ENCODE data around the gene SPDEF. TPM values are rescaled to one million over a fixed set of nuclear protein-coding genes. Genes with fewer than 3 reads are reported as not detected.

The SPDEF gene
- polyA plus RNA-seq, 3 donors, result 0.09 to 0.23 TPM; not detected in 1

GRCh38 chr6:34515473-34516387, 40.4 kb downstream of the SPDEF start:
- no peak for DNase-seq

DNA sequence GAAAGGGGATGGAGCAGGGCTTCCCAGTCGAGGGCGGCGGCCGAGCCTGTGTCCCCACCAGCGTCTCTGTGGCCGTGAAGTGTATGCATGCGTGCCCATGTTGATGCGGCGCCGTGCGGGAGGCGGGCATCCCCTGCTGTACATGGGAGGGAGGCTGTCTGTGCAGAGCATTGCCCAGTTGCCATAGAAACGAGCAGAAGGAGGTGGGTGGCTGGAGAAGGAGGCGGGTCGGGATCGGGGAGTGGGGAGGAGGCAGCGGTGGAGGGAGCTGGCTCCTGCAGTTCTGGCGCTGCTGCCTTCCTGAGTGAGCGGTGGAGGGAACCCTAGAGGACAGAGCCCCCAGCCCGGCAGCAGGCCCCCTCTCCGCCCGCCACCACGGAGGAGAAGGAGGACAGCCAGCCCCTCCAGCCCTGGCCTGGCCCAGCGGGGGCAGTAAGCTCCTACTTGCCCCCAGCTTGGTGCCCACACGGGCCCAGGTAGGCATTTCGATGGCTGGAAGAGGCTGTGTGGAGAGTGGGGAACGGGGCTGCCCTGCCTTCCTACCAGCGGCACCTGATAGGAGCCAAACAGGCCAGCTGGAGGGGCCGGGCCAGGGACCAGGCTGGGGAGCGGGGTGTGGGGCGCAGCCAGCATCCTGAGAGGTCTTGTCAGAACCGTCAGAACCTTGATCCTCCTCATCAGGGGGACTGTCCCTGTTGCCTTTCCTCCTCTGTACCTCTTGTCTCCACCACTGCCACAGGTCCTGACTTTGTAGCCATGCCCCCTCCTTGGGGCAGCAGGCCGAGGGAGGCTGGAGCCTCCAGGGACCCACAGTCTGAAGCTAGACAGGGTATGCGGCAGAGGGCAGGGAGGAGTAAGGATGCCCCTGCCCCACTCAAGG, 41.3 kb downstream of the SPDEF start:
- peak; percentile 81 for DNase-seq

- DNase-seq, result no peak
These were observed 42.0 kb downstream of the SPDEF start for GRCh38 chr6:34514112-34514511.

DNA sequence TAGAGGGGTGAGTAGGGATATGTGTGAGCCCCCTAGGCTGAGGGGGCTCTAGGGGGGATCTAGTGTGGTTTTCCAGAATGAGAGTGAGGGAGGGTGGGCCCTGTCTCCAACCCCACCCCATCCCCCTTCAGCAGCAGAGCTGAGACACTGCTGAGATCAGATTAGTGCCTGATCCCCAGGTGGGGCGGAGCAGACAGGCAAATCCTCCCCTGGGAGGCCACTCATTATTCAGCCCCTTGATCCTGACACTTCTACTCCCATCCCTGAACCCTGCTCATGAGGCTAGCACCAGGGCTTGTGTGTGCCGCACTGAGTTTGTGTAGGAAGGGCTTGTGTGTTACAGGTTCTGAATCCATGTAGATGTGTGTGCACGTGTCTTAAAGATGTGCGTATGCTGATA, 42.5 kb downstream of the SPDEF start:
- no peak for DNase-seq

DNA sequence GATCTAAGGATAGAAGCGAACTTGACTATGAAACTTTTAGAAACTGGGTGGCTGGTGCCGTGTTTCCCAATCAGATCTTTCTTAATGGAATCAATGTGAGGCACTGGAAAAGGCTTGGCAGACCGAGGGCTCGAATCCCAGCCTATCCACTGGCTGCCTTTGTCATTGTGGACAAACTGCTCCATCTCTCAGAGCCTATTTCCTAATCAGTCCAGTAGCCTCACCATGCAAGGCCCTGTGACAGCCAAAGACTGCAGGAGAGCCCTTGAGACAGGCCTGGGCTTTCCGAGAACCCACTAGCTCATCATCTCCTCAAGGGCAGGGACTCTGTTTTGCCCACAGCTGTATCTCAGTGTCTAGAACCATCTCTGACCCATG, 43.4 kb downstream of the SPDEF start:
- DNase-seq, result no peak

- DNase-seq, result no peak
These were observed 44.0 kb downstream of the SPDEF start for GRCh38 chr6:34511915-34512737.

DNA sequence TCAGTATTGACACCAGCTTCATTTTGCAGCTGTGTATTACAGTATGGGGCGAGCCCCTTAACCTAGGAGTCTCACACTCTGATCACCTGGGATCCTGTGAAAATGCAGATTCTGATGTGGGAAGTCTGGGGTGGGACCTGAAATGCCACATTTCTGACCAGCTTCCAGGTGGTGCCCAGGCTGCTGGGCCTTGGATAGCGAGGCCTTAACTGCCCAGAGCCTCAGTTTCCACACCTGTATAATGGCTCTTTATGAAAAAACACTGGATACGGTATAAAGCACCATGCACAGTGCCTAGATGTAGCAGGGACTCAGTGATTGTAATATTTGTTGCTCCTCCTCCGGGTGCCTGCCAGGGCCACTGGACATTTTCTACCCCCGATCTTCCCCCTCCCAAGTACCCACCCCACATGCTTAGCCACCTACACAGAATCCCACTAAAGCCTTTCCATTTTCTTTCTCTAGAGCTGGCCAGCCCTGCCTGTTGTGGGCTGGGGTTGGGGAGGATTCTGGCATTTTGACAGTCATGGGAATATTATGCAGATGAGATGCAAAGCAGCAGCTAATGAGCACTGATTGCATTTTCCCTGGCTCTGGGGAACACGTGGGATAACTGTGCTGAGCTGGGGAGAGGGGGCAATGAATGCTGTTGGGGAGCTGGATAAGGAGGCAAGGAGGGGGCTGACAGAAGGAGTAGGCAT, 44.8 kb downstream of the SPDEF start:
- no peak for DNase-seq

DNA sequence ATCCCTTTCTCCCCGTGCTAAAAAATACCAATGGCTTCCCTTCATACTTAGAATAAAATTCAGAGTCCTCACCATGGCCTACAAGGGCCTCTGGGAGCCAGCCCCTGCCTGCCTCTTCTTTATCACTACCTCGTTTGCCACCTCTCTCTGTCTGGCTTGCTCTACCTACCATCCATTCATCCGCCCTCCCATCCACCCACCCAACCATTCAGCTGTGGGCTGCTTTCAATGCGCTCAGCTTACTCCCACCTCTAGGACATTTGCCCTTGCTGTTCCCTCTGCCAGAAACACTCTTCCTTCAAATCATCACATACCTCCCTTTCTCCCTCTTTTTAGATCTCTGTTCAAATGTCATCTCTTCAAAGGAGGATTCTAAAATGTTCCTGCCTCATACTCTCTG, 45.8 kb downstream of the SPDEF start:
- no peak for DNase-seq

- no peak for DNase-seq
These were observed 46.3 kb downstream of the SPDEF start for GRCh38 chr6:34509782-34510181.

DNA sequence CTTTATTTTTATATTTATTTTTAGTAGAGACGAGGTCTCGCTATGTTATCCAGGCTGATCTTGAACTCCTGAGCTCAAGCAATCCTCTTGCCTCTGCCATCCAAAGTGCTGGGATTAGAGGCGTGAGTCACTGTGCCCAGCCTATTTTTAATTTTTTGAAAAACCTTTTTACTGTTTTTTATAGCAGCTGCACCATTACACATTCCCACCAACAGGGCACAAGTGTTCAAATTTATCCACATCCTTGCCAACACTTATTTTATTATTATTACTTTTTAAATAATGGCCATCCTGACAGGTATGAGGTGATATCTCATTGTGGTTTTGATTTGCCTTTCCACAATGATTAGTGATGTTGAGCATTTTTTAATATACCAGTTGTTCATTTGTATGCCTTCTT, 47.7 kb downstream of the SPDEF start:
- DNase-seq, result no peak

DNA sequence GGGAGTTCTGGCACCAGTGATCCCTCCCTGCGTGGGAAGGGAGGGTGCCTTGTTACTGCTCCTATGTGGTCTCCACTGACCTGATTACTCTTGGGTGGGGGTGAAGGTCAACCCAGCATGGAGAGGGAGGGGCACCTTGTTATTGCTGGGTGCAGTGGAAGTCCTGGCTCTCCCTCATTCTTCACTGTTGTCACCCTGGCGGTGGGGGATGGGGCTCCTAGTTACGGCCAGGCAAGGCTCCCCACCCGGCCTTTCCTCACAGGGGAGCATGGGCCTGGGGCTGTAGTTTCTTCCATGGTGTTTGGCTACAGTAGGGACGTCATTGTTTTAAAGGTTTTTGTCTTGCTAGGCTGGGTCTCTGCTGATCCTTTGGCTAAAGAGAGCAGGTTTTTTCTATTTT, 49.4 kb downstream of the SPDEF start:
- DNase-seq, result no peak

GRCh38 chr6:34497411-34497810, 58.7 kb downstream of the SPDEF start:
- DNase-seq, result no peak

GRCh38 chr6:34496103-34496685, 59.9 kb downstream of the SPDEF start:
- DNase-seq, result no peak

DNA sequence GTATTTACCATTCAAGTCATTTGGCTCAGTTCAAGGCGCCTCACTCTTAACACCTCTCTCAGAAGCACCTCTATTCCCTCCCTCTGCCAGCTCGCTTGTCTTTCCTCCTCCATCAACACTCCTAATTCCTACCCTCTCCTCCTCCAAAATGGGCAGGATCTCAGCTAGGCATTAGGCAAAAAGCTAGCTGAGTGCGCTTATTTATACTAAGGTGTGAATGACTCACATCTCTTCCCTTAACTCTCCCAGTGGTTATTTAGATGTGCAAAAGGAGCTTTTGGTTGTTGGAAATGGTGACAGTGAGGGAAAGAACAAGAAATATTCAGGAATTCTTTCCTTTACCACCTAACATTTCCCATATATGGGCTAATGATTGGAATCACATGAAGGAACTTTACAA, 61.2 kb downstream of the SPDEF start:
- no peak for DNase-seq

GRCh38 chr6:34493344-34493743, 62.8 kb downstream of the SPDEF start:
- DNase-seq, result no peak

DNA sequence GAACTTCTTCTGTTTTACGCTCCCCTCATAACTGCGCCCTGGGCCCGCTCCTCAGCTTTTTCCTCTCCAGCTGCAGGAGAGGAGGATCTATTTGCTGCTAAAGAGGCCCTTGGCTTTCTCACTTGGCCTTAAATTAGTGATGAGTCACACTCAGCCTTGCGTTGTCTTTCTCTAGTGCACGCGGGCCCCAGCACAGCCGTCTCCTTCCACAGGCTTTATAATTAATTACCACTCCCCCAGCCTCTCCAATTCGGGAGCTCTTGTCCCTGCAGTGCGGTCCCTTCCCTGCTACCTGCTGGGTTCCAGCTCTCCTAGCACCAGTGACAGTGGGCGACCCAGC, 65.1 kb downstream of the SPDEF start:
- DNase-seq, result no peak

DNA sequence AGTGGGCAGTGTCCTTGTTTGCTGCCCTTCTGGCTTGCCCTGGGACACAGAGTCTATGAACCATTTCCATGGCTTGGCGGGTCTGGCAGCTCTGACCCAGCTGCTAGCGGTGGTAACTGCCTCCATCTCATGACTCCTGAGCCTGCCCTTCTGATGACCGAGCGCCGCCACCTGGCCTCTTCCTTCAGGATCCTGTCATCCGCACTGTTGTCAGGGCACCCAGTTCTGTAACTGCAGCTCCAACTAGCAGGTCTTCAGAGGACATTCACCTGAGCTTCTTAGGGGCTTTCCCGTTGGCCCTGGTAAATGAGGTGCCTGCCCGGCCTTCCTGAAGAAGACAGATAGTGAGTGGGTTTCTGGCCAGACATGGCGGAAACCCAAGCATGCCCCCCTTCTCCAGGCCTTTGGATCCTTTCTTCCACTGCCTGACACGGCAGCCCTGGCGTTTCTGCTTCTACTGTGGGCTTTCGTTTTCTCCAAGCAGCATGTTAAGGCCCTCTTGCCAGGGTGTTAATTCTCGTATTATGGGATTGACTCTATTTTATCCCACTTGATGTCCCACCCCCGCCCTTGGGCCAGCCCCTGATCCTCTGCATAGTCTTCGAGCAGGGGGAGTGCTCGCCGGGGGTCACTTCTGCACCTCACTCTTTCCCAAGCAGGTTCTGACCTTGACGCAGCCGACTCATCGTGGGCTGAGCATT, 65.6 kb downstream of the SPDEF start:
- DNase-seq, result no peak

- DNase-seq, result no peak
These were observed 66.8 kb downstream of the SPDEF start for GRCh38 chr6:34489207-34489805.

Data from renal pelvis (tissue), 4 donors.